ENCODE measurements around the gene TMEM132D.

GRCh38 chr12:129373746-129374145 lies 530.1 kb downstream of the TMEM132D start:
- TF ChIP-seq EZH2 (IDR thresholded peaks at IDR 0.05; ENCODE audit: insufficient read depth, poor library complexity, severe bottlenecking) (no peak), EZH2phosphoT487 (IDR thresholded peaks at IDR 0.05; ENCODE audit: insufficient read depth, low read depth) (no peak)

Data from GM23248 (cell line).